ENCODE data around the gene MRGPRG. TPM values are rescaled to one million over a fixed set of nuclear protein-coding genes. Genes with fewer than 3 reads are reported as not detected.

Gene MRGPRG
- total RNA-seq, 1 experiment from 2014 or later: not detected

GRCh38 chr11:3222941-3223915, 4.6 kb upstream of the MRGPRG start:
- no peaks in the 10 kb centered on the region for H3K9me2 ChIP-seq (replicated peaks; ENCODE audit: low read length)
- no peak overlapping the region for H3K9ac ChIP-seq (ENCODE audit: low read length)
- DNase-seq (no peak), ATAC-seq (no peak)
- BruUV-seq (replicated peaks): no TSS peak
- H3K27me3 ChIP-seq (ENCODE audit: low read length): peaks cover 17% of the 10 kb centered on the region
- H3K4me2 ChIP-seq (ENCODE audit: low read length): no peak overlapping the region
- no peak overlapping the region for H2AFZ ChIP-seq (ENCODE audit: low read length)
- POLR2A ChIA-PET (ENCODE audit: unreplicated experiment): no interaction called here
- intact Hi-C loops (cut with micrococcal nuclease): no loop called here
- no peaks in the 10 kb centered on the region for H4K20me1 ChIP-seq (ENCODE audit: low read length)
- no peaks in the 10 kb centered on the region for H3F3A ChIP-seq (ENCODE audit: low read length, unreplicated experiment)
- no peaks in the 10 kb centered on the region for H3K36me3 ChIP-seq (ENCODE audit: low read depth, low read length)
- no peak overlapping the region for H3K4me3 ChIP-seq (ENCODE audit: low read length)
- TF ChIP-seq EZH2 (IDR thresholded peaks at IDR 0.05; ENCODE audit: low read length, unreplicated experiment) (no peak), CTCF (conservative IDR thresholded peaks at IDR 0.05; ENCODE audit: low read depth, low read length) (no peak), EZH2phosphoT487 (IDR thresholded peaks at IDR 0.05; ENCODE audit: borderline replicate concordance, low read length) (no peak)
- CTCF ChIA-PET: no interaction called here
- H3K27ac ChIP-seq (ENCODE audit: low read length): no peak overlapping the region
- H3K79me2 ChIP-seq (ENCODE audit: low read length): no peaks in the 10 kb centered on the region
- H3K9me3 ChIP-seq (ENCODE audit: low read length): no peaks in the 10 kb centered on the region
- H3K4me1 ChIP-seq (ENCODE audit: insufficient read depth, low read length): no peaks in the 10 kb centered on the region

- no peaks in the 10 kb centered on the region for H3K9me2 ChIP-seq (replicated peaks; ENCODE audit: low read length)
- H3K9me3 ChIP-seq (ENCODE audit: low read length): no peaks in the 10 kb centered on the region
- no peak overlapping the region for H3K27ac ChIP-seq (ENCODE audit: low read length)
- DNase-seq: no peak
- H3K4me3 ChIP-seq (ENCODE audit: low read length): no peak overlapping the region
- H3K4me2 ChIP-seq (ENCODE audit: low read length): no peak overlapping the region
- no peak for ATAC-seq
- H3F3A ChIP-seq (ENCODE audit: low read length, unreplicated experiment): no peaks in the 10 kb centered on the region
- H3K79me2 ChIP-seq (ENCODE audit: low read length): no peaks in the 10 kb centered on the region
- peaks cover 17% of the 10 kb centered on the region for H3K27me3 ChIP-seq (ENCODE audit: low read length)
- no peak for TF ChIP-seq CTCF (conservative IDR thresholded peaks at IDR 0.05; ENCODE audit: low read depth, low read length)
- TF ChIP-seq EZH2phosphoT487 (IDR thresholded peaks at IDR 0.05; ENCODE audit: borderline replicate concordance, low read length): no peak
- TF ChIP-seq EZH2 (IDR thresholded peaks at IDR 0.05; ENCODE audit: low read length, unreplicated experiment): no peak
- POLR2A ChIA-PET (ENCODE audit: unreplicated experiment): no interaction called here
- H3K36me3 ChIP-seq (ENCODE audit: low read depth, low read length): no peaks in the 10 kb centered on the region
- H4K20me1 ChIP-seq (ENCODE audit: low read length): no peaks in the 10 kb centered on the region
- no peak overlapping the region for H2AFZ ChIP-seq (ENCODE audit: low read length)
- intact Hi-C loops (cut with micrococcal nuclease): no loop called here
- no peak overlapping the region for H3K9ac ChIP-seq (ENCODE audit: low read length)
- CTCF ChIA-PET: no interaction called here
- H3K4me1 ChIP-seq (ENCODE audit: insufficient read depth, low read length): no peaks in the 10 kb centered on the region
- BruUV-seq (replicated peaks): no TSS peak
Observed at GRCh38 chr11:3222003-3222855, 3.6 kb upstream of the MRGPRG start.

Measured in PC-3 (cell line).